Measurements from ENCODE around the gene ARMC6. TPM values are rescaled to one million over a fixed set of nuclear protein-coding genes. Genes with fewer than 3 reads are reported as not detected.

The ARMC6 gene
- total and polyA plus RNA-seq, 2 of the 13 experiments (the other 11 are each of a cell fraction or from before 2014, with no cell fraction given), result 16.2 to 36.8 TPM

- Histone ChIP-seq H3K4me1 (ENCODE audit: insufficient read depth, low read length) (peaks cover 46% of the 10 kb centered on the region), H3K36me3 (replicated peaks in 1 of 2; ENCODE audit: control insufficient read depth in 1 of 2, insufficient read depth in 2 of 2, low read length in 2 of 2) (peaks cover 36 to 66% of the 10 kb centered on the region in 2 experiments), H2AFZ (ENCODE audit: low read length) (no peak overlapping the region), H3K4me3 (replicated peaks in 1 of 3; ENCODE audit: insufficient read depth in 1 of 3, low read depth in 2 of 3, low read length in 3 of 3) (no peak overlapping the region), H3K27me3 (ENCODE audit: control insufficient read depth in 1 of 2, insufficient read depth in 2 of 2, low read length in 2 of 2) (no peaks in the 10 kb centered on the region), H3K27ac (ENCODE audit: extremely low read length, insufficient read depth, low read length) (peak overlapping the region; percentile 50), H3K4me2 (ENCODE audit: low read depth, low read length) (0 out of 2 replicates have a peak overlapping the region, but pooled peaks have one; percentile 3), H3K9me3 (ENCODE audit: low read length) (no peaks in the 10 kb centered on the region), H3K79me2 (ENCODE audit: insufficient read depth, low read length) (peaks cover 14% of the 10 kb centered on the region), H4K20me1 (ENCODE audit: insufficient read depth, low read length) (peaks cover 7% of the 10 kb centered on the region; the same call in 1 of the 2 replicates), H3K9ac (ENCODE audit: insufficient read depth, low read depth, low read length) (no peak overlapping the region)
- in situ Hi-C loops (cut with HindIII; ENCODE audit: extremely low pct_ligation_motif_present, low pct_unique_long_range_greater_than_20kb), result no loop called here
- POLR2A ChIA-PET, result interaction anchor here (0.6 kb wide), 1 partner anchor 13 kb away, joined by 3 read pairs; no protein-coding TSS in a partner anchor
- 34% methylated on average over 3 of the region's 3 CpGs for WGBS (ENCODE audit: low lambda C conversion rate)
- FAIRE-seq, result no peak
- peak; percentile 70 for ATAC-seq
- TF ChIP-seq MTERF4 (CRISPR knock-in tag; IDR thresholded peaks at IDR 0.05) (no peak), GFI1 (CRISPR knock-in tag; IDR thresholded peaks at IDR 0.05; ENCODE audit: borderline replicate concordance) (peak; percentile 62; the same call in 1 of the 2 replicates)
- TF ChIP-seq, protein P1, sequence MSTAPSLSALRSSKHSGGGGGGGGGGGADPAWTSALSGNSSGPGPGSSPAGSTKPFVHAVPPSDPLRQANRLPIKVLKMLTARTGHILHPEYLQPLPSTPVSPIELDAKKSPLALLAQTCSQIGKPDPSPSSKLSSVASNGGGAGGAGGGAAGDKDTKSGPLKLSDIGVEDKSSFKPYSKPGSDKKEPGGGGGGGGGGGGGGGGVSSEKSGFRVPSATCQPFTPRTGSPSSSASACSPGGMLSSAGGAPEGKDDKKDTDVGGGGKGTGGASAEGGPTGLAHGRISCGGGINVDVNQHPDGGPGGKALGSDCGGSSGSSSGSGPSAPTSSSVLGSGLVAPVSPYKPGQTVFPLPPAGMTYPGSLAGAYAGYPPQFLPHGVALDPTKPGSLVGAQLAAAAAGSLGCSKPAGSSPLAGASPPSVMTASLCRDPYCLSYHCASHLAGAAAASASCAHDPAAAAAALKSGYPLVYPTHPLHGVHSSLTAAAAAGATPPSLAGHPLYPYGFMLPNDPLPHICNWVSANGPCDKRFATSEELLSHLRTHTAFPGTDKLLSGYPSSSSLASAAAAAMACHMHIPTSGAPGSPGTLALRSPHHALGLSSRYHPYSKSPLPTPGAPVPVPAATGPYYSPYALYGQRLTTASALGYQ (CRISPR knock-in tag; IDR thresholded peaks at IDR 0.05), result no peak
- TF ChIP-seq, protein P2, sequence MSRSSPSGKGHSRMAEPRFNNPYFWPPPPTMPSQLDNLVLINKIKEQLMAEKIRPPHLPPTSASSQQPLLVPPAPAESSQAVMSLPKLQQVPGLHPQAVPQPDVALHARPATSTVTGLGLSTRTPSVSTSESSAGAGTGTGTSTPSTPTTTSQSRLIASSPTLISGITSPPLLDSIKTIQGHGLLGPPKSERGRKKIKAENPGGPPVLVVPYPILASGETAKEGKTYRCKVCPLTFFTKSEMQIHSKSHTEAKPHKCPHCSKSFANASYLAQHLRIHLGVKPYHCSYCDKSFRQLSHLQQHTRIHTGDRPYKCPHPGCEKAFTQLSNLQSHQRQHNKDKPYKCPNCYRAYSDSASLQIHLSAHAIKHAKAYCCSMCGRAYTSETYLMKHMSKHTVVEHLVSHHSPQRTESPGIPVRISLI (CRISPR knock-in tag; IDR thresholded peaks at IDR 0.05; ENCODE audit: borderline replicate concordance), result peak; percentile 40; the same call in 1 of the 2 replicates
- DNase-seq (ENCODE audit: low spot score), result peak; percentile 59
- intact Hi-C loops (cut with micrococcal nuclease; ENCODE audit: unreplicated experiment), result no loop called here
- no TSS peak for BruUV-seq (replicated peaks)
- CTCF ChIA-PET (ENCODE audit: low intra/inter-chr PET ratio, low total read pairs), result no interaction called here
These were observed 12.3 kb upstream of the ARMC6 start for GRCh38 chr19:19021115-19021514.

Measured in HepG2 (cell line).